HepG2 (cell line): ENCODE data around the gene LGALS13. TPM values are rescaled to one million over a fixed set of nuclear protein-coding genes. Genes with fewer than 3 reads are reported as not detected.

Experiments used
- ATAC-seq: fragments of 200-7000 bp; cut with Tn5 transposase; 3 replicates; pipeline ENCODE4 v1.9.1; 2020; ENCODE audit warnings: mild to moderate bottlenecking, moderate library complexity
- BruUV-seq: library from RNA; stranded (reverse); fragments of 400-500 nt; replicated peaks from 2 replicates; lab custom pipeline; 2021; lab: Mats Ljungman, UMichigan
- CTCF ChIA-PET: fragments of 300-600 bp; formaldehyde crosslinking; extraction: SDS; loops from one replicate; lab custom pipeline; 2021; ENCODE audit warnings: low total read pairs, inconsistent platforms, low intra/inter-chr PET ratio; lab: Yijun Ruan, JAX
- POLR2A ChIA-PET: fragments of 350-600 bp; sonication (Branson Sonifier 250); formaldehyde crosslinking; loops from one replicate; lab custom pipeline; 2020; ENCODE audit warnings: antibody characterized with exemption, inconsistent platforms; lab: Yijun Ruan, JAX
- DNase-seq: peaks from one replicate; pipeline ENCODE4 v3.0.0-alpha.2; 2015; ENCODE audit warnings: low spot score
- FAIRE-seq: peaks from 3 replicates; lab custom pipeline; 2011; peaks lifted over from hg19 to GRCh38; lab: Jason Lieb, UNC
- H2AFZ ChIP-seq: one replicate; pipeline ENCODE4 v1.6.1; 2011; ENCODE audit warnings: low read length, inconsistent platforms
- H3K27ac ChIP-seq: fragments of 300-600 bp; 3 replicates; pipeline ENCODE4 v1.8.0; 2011; ENCODE audit warnings: mixed run types, mild to moderate bottlenecking, mixed read lengths, low read length, inconsistent platforms; ENCODE audit not compliant: insufficient read depth; ENCODE audit errors: extremely low read length
- H3K27me3 ChIP-seq, 2 experiments: fragments of 200-600 bp in 1 of 2; 2 replicates in 1 of 2; 3 replicates in 1 of 2; pipeline versions ENCODE4 v1.6.0 to v1.8.0; 2011; ENCODE audit warnings: low read length in 2 of 2, mild to moderate bottlenecking in 2 of 2, moderate library complexity in 2 of 2, inconsistent platforms in 1 of 2; ENCODE audit not compliant: insufficient read depth in 2 of 2, control insufficient read depth in 1 of 2
- H3K36me3 ChIP-seq, 2 experiments: fragments of 200-600 bp in 1 of 2; replicated peaks in 1 of 2; 2 replicates in 1 of 2; 3 replicates in 1 of 2; pipeline versions ENCODE4 v1.5.1 to v1.8.0; 2011; ENCODE audit warnings: low read length in 2 of 2, inconsistent platforms in 1 of 2; ENCODE audit not compliant: insufficient read depth in 2 of 2, control insufficient read depth in 1 of 2
- H3K4me1 ChIP-seq: 2 replicates; pipeline ENCODE4 v1.5.1; 2012; ENCODE audit warnings: low read length, inconsistent platforms; ENCODE audit not compliant: insufficient read depth
- H3K4me2 ChIP-seq: 2 replicates; pipeline ENCODE4 v1.6.0; 2011; ENCODE audit warnings: low read depth, low read length, inconsistent platforms
- H3K4me3 ChIP-seq, 3 experiments: fragments of 200-600 bp in 1 of 3; sonication (generic), shearing (Covaris generic) in 1 of 3; replicated peaks in 1 of 3; 2 replicates each; pipeline ENCODE4 v1.5.1; 2011 to 2016; ENCODE audit warnings: low read length in 3 of 3, inconsistent platforms in 2 of 3, low read depth in 2 of 3, mild to moderate bottlenecking in 2 of 3, control low read depth in 1 of 3, mixed read lengths in 1 of 3; ENCODE audit not compliant: insufficient read depth in 1 of 3
- H3K79me2 ChIP-seq: one replicate; pipeline ENCODE4 v1.6.1; 2011; ENCODE audit warnings: low read length, inconsistent platforms; ENCODE audit not compliant: insufficient read depth
- H3K9ac ChIP-seq: 2 replicates; pipeline ENCODE4 v1.6.0; 2011; ENCODE audit warnings: mild to moderate bottlenecking, low read depth, low read length, inconsistent platforms; ENCODE audit not compliant: insufficient read depth
- H3K9me3 ChIP-seq: 2 replicates; pipeline ENCODE4 v1.5.1; 2012; ENCODE audit warnings: mild to moderate bottlenecking, low read length
- H4K20me1 ChIP-seq: 2 replicates; pipeline ENCODE4 v1.6.0; 2011; ENCODE audit warnings: inconsistent platforms, mild to moderate bottlenecking, low read length, moderate library complexity; ENCODE audit not compliant: insufficient read depth
- CREB1 ChIP-seq, 2 experiments: fragments of 450-650 bp in 1 of 2; IDR thresholded peaks; 2 replicates each; pipeline ENCODE4 v1.6.1; 2016 to 2017; ENCODE audit warnings: control low read depth in 1 of 2, mild to moderate bottlenecking in 1 of 2, missing compliant biosample characterization in 1 of 2, missing genetic modification characterization in 1 of 2
- ESRRA ChIP-seq: sonication (generic); formaldehyde crosslinking; IDR thresholded peaks from 2 replicates; pipeline ENCODE4 v1.5.1; 2020; ENCODE audit warnings: mild to moderate bottlenecking, low read depth, missing genetic modification reagents
- FOSL2 ChIP-seq: sonication (generic); formaldehyde crosslinking; IDR thresholded peaks from 2 replicates; pipeline ENCODE4 v1.4.0; 2020; ENCODE audit warnings: missing genetic modification reagents
- GTF2F1 ChIP-seq: fragments of 150-350 bp; IDR thresholded peaks from 2 replicates; pipeline ENCODE4 v1.6.1; 2014; ENCODE audit warnings: low read length
- KDM2A ChIP-seq: sonication (generic); formaldehyde crosslinking; IDR thresholded peaks from 2 replicates; pipeline ENCODE4 v1.4.0; 2020; ENCODE audit warnings: low read depth, missing genetic modification reagents, borderline replicate concordance
- NFRKB ChIP-seq: fragments of 450-650 bp; IDR thresholded peaks from 2 replicates; pipeline ENCODE4 v1.6.1; 2017
- RXRB ChIP-seq: IDR thresholded peaks from 2 replicates; pipeline ENCODE4 v1.6.1; 2016; ENCODE audit warnings: borderline replicate concordance, missing genetic modification reagents, missing compliant biosample characterization
- TEAD3 ChIP-seq: optimal IDR thresholded peaks from 2 replicates; pipeline ENCODE3; 2016; ENCODE audit warnings: borderline replicate concordance
- ZBTB21 ChIP-seq: sonication (generic); formaldehyde crosslinking; IDR thresholded peaks from 2 replicates; pipeline ENCODE4 v1.4.0; 2020; ENCODE audit warnings: missing genetic modification reagents
- ZNF337 ChIP-seq: sonication (generic); formaldehyde crosslinking; IDR thresholded peaks from 2 replicates; pipeline ENCODE4 v1.5.1; 2020; ENCODE audit warnings: missing genetic modification reagents, low read depth, mild to moderate bottlenecking, borderline replicate concordance
- ZNF724P ChIP-seq: sonication (generic); formaldehyde crosslinking; IDR thresholded peaks from 2 replicates; pipeline ENCODE4 v1.8.0; 2022; ENCODE audit warnings: missing genetic modification reagents, borderline replicate concordance
- ZNF749 ChIP-seq: sonication (generic); formaldehyde crosslinking; IDR thresholded peaks from 2 replicates; pipeline ENCODE4 v1.8.0; 2022; ENCODE audit warnings: mild to moderate bottlenecking, missing genetic modification reagents, moderate library complexity, borderline replicate concordance
- whole genome bisulfite sequencing: methylation state at CpG from one replicate; pipeline ENCODE4 v1.1.6; 2017; ENCODE audit warnings: low lambda C conversion rate; 5-methylcytosine and 5-hydroxymethylcytosine counted together
- in situ Hi-C: cut with HindIII; loops from 2 replicates; pipeline ENCODE4 v1.10.0; 2017; ENCODE audit warnings: low pct_unique_long_range_greater_than_20kb; ENCODE audit not compliant: extremely low pct_ligation_motif_present
- intact Hi-C: fragments of 100-400 bp; cut with micrococcal nuclease; formaldehyde crosslinking; loops from one replicate; pipeline ENCODE4 v1.10.0; 2022; ENCODE audit not compliant: unreplicated experiment
- polyA plus RNA-seq, 8 experiments: library from polyadenylated mRNA; depleted of rRNA in 3 of 8; stranded (reverse) in 7 of 8; unstranded in 1 of 8; fragments of >200 nt; fragmentation: Illumina TruSeq in 4 of 8; extraction: Trizol in 4 of 8; gene quantifications; 2 replicates each; pipeline versions ENCODE4 v1.2.1 to v1.2.3, GENCODE V29; 2011 to 2016; ENCODE audit warnings: low read depth in 4 of 8, missing spikeins in 1 of 8, mixed read lengths in 1 of 8; ENCODE audit not compliant: insufficient read depth in 1 of 8
- total RNA-seq, 5 experiments: library from RNA; depleted of rRNA; stranded (reverse); fragments of >200 nt; fragmentation: Illumina TruSeq; extraction: Trizol; gene quantifications; 2 replicates each; pipeline ENCODE4 v1.2.3, GENCODE V29; 2016; ENCODE audit warnings: low read depth in 1 of 5
- TF ChIP-seq, protein P1 (sequence below): sonication (generic); formaldehyde crosslinking; IDR thresholded peaks from 2 replicates; pipeline ENCODE4 v1.8.0; 2022; ENCODE audit warnings: mild to moderate bottlenecking, missing genetic modification reagents; ENCODE audit not compliant: insufficient replicate concordance
- TF ChIP-seq, protein P2 (sequence below): sonication (generic); formaldehyde crosslinking; IDR thresholded peaks from 2 replicates; pipeline ENCODE4 v1.8.0; 2022; ENCODE audit warnings: missing genetic modification reagents, mild to moderate bottlenecking, inconsistent platforms, borderline replicate concordance
- TF ChIP-seq, protein P3 (sequence below): sonication (generic); formaldehyde crosslinking; IDR thresholded peaks from 2 replicates; pipeline ENCODE4 v1.5.0; 2020; ENCODE audit warnings: mild to moderate bottlenecking, missing genetic modification reagents, moderate library complexity

Gene LGALS13
- total and polyA plus RNA-seq, 2 of the 13 experiments (the other 11 are each of a cell fraction or from before 2014, with no cell fraction given) = not detected

DNA sequence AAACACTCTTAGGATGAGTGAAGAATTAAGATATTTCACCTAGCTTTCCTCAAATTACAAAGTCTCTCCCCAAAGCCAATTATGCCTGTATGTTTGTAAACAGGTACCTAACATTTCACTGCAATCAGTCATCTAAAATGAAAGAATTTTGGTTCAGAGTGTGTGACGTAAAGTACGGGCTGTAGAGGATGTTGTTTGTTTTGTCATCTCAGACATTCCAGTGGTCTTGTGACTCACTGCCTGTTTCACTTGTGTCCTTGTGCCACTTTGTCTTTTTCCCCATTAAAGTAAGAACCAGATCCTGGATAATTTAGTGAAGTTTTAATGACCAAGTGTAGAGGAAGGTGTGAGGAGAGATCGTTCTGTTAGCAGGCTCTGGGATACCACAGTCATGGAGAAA lies 33.7 kb upstream of the LGALS13 start:
- no peak overlapping the region for H3K27ac ChIP-seq
- no peak overlapping the region for H2AFZ ChIP-seq
- no peaks in the 10 kb centered on the region for H3K79me2 ChIP-seq
- no peaks in the 10 kb centered on the region for H3K9me3 ChIP-seq
- 0% methylated on average over 3 of the region's 3 CpGs for WGBS
- CTCF ChIA-PET = no interaction called here
- ATAC-seq (no peak), DNase-seq (peak; percentile 27), FAIRE-seq (no peak)
- H3K9ac ChIP-seq = no peak overlapping the region
- no peak overlapping the region for H3K4me2 ChIP-seq
- in situ Hi-C loops = no loop called here
- intact Hi-C loops = no loop called here
- no TSS peak for BruUV-seq
- no peak overlapping the region for H3K4me3 ChIP-seq
- H3K27me3 ChIP-seq = no peaks in the 10 kb centered on the region
- H4K20me1 ChIP-seq = no peaks in the 10 kb centered on the region
- no peaks in the 10 kb centered on the region for H3K4me1 ChIP-seq
- POLR2A ChIA-PET = no interaction called here
- peak; percentile 67; the same call in 1 of the 2 replicates for TF ChIP-seq FOSL2 (CRISPR knock-in tag)
- TF ChIP-seq ZBTB21 (CRISPR knock-in tag) = peak; percentile 76; the same call in 1 of the 2 replicates
- peak; percentile 78 for TF ChIP-seq CREB1 (IDR thresholded peaks at IDR 0.05)
- no peak for TF ChIP-seq CREB1 (CRISPR knock-in tag; IDR thresholded peaks at IDR 0.05)
- TF ChIP-seq GTF2F1 = no peak
- peak; percentile 20 for TF ChIP-seq TEAD3 (CRISPR knock-in tag)
- no peaks in the 10 kb centered on the region for H3K36me3 ChIP-seq

DNA sequence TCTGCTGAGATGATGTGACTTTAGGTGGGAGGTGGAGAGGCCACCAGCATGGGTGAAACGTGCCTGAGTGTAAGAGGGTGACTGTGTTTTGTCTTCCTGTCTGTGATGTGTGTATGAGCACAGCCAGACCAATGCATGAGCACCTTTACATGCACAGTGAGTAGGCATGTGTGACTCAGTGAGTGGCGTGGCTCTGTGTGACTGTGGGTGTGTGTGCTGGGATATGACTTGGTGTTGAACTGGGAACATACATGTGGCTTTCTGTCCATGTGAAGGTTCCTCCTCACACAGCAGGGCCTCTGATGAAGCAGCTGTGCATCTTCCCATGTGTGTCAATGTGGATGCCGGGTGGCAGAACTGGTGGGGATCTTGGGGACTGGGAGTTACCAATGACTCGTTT lies 19.9 kb upstream of the LGALS13 start:
- WGBS = 0% methylated on average over 2 of the region's 4 CpGs
- Histone ChIP-seq H3K4me2 (no peak overlapping the region), H3K27ac (no peak overlapping the region), H3K27me3 (peaks cover 1 to 5% of the 10 kb centered on the region in 2 experiments; a peak in 1 of 5 replicates), H4K20me1 (no peaks in the 10 kb centered on the region), H3K79me2 (no peaks in the 10 kb centered on the region), H3K4me3 (no peak overlapping the region), H2AFZ (no peak overlapping the region), H3K4me1 (no peaks in the 10 kb centered on the region), H3K9me3 (no peaks in the 10 kb centered on the region), H3K9ac (no peak overlapping the region), H3K36me3 (no peaks in the 10 kb centered on the region)
- ATAC-seq = no peak
- POLR2A ChIA-PET = no interaction called here
- CTCF ChIA-PET = no interaction called here
- no TSS peak for BruUV-seq
- DNase-seq = no peak
- no peak for FAIRE-seq
- in situ Hi-C loops = no loop called here
- TF ChIP-seq, protein P1, sequence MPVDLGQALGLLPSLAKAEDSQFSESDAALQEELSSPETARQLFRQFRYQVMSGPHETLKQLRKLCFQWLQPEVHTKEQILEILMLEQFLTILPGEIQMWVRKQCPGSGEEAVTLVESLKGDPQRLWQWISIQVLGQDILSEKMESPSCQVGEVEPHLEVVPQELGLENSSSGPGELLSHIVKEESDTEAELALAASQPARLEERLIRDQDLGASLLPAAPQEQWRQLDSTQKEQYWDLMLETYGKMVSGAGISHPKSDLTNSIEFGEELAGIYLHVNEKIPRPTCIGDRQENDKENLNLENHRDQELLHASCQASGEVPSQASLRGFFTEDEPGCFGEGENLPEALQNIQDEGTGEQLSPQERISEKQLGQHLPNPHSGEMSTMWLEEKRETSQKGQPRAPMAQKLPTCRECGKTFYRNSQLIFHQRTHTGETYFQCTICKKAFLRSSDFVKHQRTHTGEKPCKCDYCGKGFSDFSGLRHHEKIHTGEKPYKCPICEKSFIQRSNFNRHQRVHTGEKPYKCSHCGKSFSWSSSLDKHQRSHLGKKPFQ = no peak
- TF ChIP-seq ESRRA (no peak), ZNF337 (no peak), NFRKB (no peak), ZNF749 (no peak), RXRB (CRISPR knock-in tag) (no peak), KDM2A (CRISPR knock-in tag) (no peak), ZNF724P (CRISPR knock-in tag) (no peak)
- TF ChIP-seq, protein P2, sequence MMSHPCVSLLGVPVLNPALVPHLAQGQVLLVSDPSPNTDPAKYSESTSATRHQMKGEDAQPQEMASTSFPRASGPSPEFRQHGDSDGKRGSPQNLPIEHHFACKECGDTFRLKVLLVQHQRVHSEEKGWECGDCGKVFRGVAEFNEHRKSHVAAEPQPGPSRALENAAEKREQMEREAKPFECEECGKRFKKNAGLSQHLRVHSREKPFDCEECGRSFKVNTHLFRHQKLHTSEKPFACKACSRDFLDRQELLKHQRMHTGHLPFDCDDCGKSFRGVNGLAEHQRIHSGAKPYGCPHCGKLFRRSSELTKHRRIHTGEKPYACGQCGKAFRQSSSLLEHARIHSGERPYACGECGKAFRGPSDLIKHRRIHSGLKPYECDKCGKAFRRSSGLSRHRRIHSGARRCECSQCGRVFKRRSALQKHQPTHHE (CRISPR knock-in tag) = no peak
- TF ChIP-seq, protein P3, sequence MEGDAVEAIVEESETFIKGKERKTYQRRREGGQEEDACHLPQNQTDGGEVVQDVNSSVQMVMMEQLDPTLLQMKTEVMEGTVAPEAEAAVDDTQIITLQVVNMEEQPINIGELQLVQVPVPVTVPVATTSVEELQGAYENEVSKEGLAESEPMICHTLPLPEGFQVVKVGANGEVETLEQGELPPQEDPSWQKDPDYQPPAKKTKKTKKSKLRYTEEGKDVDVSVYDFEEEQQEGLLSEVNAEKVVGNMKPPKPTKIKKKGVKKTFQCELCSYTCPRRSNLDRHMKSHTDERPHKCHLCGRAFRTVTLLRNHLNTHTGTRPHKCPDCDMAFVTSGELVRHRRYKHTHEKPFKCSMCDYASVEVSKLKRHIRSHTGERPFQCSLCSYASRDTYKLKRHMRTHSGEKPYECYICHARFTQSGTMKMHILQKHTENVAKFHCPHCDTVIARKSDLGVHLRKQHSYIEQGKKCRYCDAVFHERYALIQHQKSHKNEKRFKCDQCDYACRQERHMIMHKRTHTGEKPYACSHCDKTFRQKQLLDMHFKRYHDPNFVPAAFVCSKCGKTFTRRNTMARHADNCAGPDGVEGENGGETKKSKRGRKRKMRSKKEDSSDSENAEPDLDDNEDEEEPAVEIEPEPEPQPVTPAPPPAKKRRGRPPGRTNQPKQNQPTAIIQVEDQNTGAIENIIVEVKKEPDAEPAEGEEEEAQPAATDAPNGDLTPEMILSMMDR (CRISPR knock-in tag) = no peak
- TF ChIP-seq, all 625 proteins: peak for 0
- intact Hi-C loops = no loop called here
